GM12892 (cell line): ENCODE data around the gene SDHAF3.
"Not testable (repeated sequence)": the region's sequence is repeated elsewhere in the genome, so short reads cannot be mapped to it uniquely, and the experiment has no call there.

Experiments used
- DNase-seq: peaks from one replicate; pipeline ENCODE4 v3.0.0; 2011; ENCODE audit not compliant: insufficient read length
- FAIRE-seq: peaks from 2 replicates; lab custom pipeline; 2011; peaks lifted over from hg19 to GRCh38; lab: Jason Lieb, UNC
- POLR2A ChIP-seq: IDR thresholded peaks from 2 replicates; pipeline ENCODE4 v1.6.1; 2011; ENCODE audit warnings: low read depth, low read length, control low read depth
- POLR2AphosphoS5 ChIP-seq: IDR thresholded peaks from 2 replicates; pipeline ENCODE4 v1.6.1; 2011; ENCODE audit warnings: low read depth, low read length, control low read depth
- TAF1 ChIP-seq: IDR thresholded peaks from 2 replicates; pipeline ENCODE4 v1.6.1; 2011; ENCODE audit warnings: low read depth, mild to moderate bottlenecking, control low read depth, low read length, borderline replicate concordance

Gene SDHAF3

DNA sequence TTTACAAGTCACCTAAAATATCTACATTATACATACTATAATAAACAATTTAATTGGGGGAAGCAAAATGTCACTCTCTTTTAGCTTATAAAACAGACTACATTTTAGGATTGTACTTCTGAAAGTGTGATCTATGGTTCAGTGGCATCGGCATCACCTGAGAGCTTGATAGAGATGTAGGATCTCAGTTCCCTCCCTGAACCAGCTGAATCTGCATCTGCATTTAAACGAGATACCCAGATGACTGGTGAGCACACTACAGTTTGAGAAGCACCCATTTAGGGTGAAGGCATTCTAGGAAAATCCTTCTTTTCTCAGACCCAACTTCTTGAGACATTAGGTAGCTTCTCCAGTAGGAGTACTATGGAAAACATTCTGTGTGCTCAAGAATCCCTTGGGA lies 21.5 kb upstream of the SDHAF3 start:
- no peak for TF ChIP-seq TAF1
- no peak for TF ChIP-seq POLR2AphosphoS5
- no peak for TF ChIP-seq POLR2A
- FAIRE-seq: no peak
- no peak for DNase-seq

DNA sequence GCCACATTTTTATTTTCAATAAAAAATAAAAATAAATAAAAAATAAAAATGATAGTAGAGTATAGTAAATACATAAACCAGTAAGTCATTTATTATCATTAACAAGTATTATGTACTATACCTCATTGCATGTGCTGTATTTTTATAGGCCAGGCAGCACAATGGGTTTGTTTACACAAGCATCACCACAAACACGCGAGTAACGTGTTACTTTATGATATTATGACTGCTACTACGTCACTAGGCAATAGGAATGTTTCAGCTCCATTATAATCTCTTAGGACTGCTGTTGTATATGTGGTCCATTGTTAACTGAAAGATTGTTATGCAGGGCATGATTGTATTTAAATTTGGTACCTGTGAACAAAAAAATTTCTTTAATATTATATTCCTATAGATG lies 20.8 kb upstream of the SDHAF3 start:
- TF ChIP-seq TAF1: no peak
- no peak for TF ChIP-seq POLR2AphosphoS5
- TF ChIP-seq POLR2A: no peak
- no peak for DNase-seq
- no peak for FAIRE-seq

DNA sequence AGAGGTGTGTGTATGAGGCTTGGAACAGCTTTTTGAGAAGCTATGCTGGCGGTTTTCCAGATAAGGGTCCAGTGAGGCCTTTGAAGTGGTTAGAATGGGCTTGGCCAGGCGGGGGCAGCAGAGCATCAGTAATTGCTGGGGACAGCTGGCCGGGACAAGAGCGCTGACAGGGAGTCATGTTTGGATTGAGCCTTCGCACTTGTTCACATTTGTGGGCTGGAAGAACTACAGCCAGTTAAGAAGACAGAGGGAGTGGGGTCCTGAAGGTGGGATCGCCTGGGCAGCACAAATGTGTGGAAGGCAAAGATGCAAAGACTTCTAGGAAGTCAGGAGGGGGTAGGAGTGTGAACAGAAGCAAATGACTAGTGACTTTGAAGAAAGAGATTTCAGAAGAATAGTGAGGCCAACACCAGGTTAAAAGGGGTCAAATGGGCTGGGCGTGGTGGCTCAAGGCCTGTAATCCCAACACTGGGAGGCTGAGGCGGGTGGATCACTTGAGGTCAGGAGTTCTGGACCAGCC lies 12.7 kb upstream of the SDHAF3 start:
- DNase-seq: peak; percentile 24
- peak; percentile 87 for FAIRE-seq
- TF ChIP-seq TAF1: no peak
- TF ChIP-seq POLR2AphosphoS5: no peak
- TF ChIP-seq POLR2A: no peak

DNA sequence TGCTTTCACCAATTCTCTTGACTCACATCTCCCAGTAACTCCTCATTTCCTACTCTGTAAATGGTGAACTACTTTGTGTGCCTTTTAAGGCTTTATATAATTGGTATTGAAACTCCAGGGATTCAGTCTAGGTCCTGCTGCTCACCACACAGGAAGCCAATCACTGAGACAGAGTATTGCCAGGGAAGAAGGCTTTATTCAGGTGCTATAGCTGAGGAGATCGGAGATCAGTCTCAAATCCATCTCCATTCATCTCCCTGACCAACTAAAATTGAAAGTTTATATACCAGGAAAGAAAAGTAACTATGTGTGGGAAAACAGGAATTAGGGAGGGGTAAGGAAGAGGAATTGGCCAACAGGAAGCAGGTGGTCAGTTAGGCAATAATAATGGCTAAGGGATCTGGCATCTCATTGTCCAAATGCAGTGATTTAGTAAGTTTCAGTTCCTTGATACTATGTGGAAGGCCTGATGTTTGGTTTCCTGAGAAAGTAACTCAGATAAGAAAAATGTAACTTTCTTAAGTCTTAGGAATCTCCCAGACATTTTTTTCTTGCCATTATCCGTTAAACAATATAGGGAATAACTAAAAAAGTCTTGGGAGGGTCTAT lies 10.2 kb upstream of the SDHAF3 start:
- DNase-seq: no peak
- no peak for FAIRE-seq
- TF ChIP-seq TAF1 (no peak), POLR2A (no peak), POLR2AphosphoS5 (no peak)

DNA sequence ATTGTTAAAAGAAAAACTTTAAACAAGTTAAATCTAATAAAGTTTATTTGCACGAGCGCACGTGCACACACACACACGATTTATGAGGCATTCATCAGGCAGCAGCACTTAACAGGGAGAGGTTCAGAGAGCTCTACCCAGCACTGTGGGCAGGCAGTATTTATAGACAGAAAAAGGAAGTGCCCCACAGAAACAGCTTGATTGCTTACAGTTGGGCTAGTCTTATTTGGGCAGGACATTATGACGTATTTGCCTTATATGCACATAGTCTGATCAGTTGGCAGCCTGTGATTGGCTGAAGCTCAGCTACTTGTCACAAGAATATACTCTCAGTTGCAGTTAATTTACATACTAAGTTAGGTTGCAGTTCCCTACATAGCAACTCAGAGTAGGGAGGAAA lies 1.2 kb upstream of the SDHAF3 start:
- DNase-seq (no peak), FAIRE-seq (no peak)
- TF ChIP-seq POLR2A: no peak
- no peak for TF ChIP-seq TAF1
- TF ChIP-seq POLR2AphosphoS5: no peak

DNA sequence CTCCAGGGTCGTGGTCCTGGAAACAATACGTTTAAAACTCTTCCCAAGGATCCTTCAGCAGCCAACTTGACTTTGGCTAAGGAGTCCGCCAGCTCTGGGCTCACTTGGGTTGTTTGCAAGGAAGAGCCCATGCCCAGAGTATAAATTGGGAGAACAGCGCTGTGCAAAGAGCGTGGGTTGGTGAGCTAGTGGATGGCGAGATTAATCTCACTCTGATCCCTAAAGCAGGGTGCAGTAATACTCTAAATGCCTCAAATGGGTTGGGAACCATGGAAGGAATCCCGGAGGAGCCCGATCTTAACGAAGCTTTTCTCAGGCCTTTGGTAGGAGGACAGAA lies 495 bp upstream of the SDHAF3 start:
- DNase-seq: no peak
- no peak for FAIRE-seq
- TF ChIP-seq POLR2A (no peak), TAF1 (no peak), POLR2AphosphoS5 (no peak)

DNA sequence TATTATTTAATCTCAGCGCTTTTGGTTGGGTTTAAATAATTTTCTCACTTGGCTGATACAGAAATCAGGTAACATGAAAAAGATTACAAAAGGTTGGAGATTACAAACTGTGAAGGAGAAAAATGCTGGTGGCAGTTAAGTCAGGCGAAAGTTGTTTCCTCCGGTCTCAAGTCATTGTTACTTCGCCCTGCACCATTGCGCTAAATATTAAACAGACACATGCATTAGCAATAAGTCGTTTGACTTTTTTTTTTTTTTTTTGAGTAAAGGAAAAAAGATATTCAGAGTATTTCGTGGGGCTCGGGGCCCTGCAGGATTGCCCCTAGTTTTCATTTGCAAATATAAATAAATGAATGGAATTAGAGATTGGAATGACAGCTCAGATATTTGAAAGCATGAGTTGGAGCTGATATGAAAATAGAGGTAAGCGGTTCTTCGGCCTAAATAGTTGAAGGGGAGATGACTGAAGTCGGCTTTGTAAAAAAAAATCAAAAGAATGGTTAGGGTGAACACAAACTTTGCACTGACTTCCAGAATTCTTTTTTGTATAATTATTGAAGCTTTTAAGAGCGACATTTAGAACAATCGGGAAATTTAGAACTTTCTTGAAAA lies 914 bp downstream of the SDHAF3 start:
- FAIRE-seq (no peak), DNase-seq (no peak)
- TF ChIP-seq TAF1: no peak
- no peak for TF ChIP-seq POLR2AphosphoS5
- no peak for TF ChIP-seq POLR2A

DNA sequence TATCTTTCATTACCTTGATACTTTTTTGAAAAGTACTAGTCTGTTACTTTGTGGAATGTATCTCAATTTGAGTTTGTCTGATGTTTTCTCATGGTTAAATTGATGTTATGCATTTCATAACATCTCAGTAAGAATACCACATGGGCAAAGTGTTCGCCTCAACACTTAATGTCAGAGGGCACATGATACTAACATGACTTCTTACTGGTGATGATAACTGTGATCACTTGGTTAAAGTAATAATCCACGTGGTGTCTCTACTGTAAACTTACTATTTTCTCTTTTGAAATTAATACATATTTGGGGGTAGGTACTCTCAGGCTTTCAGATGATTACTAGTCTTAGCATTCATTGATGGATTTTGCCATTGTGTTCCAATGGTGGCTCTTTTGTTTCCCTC lies 2.2 kb downstream of the SDHAF3 start:
- TF ChIP-seq POLR2AphosphoS5 (no peak), TAF1 (no peak), POLR2A (no peak)
- FAIRE-seq (no peak), DNase-seq (no peak)

DNA sequence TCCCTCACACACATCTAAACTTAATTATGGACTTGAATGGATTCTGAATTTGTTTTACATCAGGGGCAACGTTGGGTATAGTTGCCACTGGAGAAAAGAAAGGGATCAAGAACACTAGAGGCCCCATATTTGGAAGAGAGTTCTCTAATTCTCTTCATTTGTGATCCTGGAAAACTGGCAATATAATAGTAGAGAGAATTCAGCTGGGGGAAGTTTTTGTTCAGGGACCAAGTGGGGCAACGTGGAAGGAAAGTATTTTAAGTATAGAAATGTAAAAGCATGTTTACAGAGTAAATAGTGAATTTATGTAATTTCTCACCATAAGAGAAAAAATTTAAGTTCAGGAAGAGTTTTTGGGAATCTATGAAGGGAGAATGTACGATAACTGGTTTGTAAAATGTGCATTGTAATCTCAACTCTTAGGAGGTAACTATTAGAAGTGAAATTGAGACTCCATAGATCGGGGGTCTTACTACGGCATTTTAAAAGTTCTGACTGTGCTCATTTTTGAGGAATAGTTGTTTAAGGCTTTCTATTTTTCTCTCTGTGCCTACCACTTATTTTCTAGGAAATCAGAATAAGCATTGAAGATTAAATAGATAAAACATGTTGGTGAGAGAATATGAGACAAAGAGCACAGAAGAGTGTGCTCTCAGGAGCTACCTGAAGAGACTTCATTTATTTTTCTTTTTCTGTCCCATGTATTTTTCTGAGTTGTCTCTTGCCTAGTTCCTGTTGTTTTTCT lies 3.4 kb downstream of the SDHAF3 start:
- TF ChIP-seq TAF1 (no peak), POLR2A (no peak), POLR2AphosphoS5 (no peak)
- no peak for FAIRE-seq
- no peak for DNase-seq

DNA sequence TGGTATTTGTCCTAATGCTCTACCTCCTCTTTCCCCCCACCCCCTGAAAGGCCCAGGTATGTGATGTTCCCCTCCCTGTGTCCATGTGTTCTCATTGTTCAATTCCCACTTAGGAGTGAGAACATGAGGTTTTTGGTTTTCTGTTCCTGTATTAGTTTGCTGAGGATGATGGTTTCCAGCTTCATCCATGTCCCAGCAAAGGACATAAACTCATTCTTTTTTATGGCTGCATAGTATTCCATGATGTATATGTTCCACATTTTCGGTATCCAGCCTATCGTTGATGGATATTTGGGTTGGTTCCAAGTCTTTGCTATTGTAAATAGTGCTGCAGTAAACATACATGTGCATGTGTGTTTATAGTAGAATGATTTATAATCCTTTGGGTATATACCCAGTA lies 5.6 kb downstream of the SDHAF3 start:
- FAIRE-seq, DNase-seq: not testable (repeated sequence)

DNA sequence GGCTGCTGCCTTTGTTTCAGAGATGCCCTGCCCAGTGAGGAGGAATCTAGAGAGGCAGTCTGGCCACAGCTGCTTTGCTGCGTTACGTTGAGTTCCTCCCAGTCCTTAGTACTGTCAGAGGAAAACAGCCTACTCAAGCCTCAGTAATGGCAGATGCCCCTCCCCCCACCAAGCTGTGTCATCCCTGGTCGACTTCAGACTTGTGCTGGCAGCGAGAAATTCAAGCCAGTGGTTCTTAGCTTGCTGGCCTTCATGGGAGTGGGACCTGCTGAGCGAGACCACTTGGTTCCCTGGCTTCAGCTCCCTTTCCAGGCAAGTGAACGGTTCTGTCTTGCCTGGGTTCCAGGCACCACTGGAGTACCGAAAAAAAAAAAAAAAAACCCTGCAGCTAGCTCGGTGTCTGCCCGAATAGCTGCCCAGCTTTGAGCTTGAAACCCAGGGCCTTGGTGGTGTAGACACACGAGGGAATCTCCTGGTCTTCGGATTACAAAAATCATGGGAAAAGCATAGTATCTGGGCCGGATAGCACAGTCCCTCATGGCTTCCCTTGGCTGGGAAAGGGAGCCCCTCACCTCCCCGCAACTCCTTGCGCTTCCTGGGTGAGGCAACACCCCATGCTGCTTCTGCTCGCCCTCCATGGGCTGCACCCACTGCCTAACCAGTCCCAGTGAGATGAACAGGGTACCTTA lies 9.1 kb downstream of the SDHAF3 start:
- TF ChIP-seq POLR2AphosphoS5 (no peak), TAF1 (no peak), POLR2A (no peak)
- FAIRE-seq (no peak), DNase-seq (no peak)
